ENCODE measurements around the gene TSPAN14.

Gene TSPAN14

GRCh38 chr10:80553436-80553835 lies 99.3 kb downstream of the TSPAN14 start:
- DNase-seq = no peak

GRCh38 chr10:80554050-80554449 lies 99.9 kb downstream of the TSPAN14 start:
- no peak for DNase-seq

- DNase-seq = no peak
These were observed 101.3 kb downstream of the TSPAN14 start for GRCh38 chr10:80555415-80555814.

GRCh38 chr10:80561950-80562349 lies 107.8 kb downstream of the TSPAN14 start:
- DNase-seq = no peak

- DNase-seq = no peak
These were observed 113.2 kb downstream of the TSPAN14 start for GRCh38 chr10:80567292-80567691.

- DNase-seq = no peak
These were observed 115.2 kb downstream of the TSPAN14 start for GRCh38 chr10:80569131-80569895.

- DNase-seq = no peak
These were observed 117.2 kb downstream of the TSPAN14 start for GRCh38 chr10:80571352-80571751.

GRCh38 chr10:80579181-80579763 lies 125.2 kb downstream of the TSPAN14 start:
- no peak for DNase-seq

- DNase-seq = no peak
These were observed 125.9 kb downstream of the TSPAN14 start for GRCh38 chr10:80579849-80580637.

- no peak for DNase-seq
These were observed 126.7 kb downstream of the TSPAN14 start for GRCh38 chr10:80580638-80581468.

- no peak for DNase-seq
These were observed 127.3 kb downstream of the TSPAN14 start for GRCh38 chr10:80581469-80581835.

GRCh38 chr10:80582286-80582960 lies 128.3 kb downstream of the TSPAN14 start:
- no peak for DNase-seq

All from RPMI8226 (cell line).